H9 (cell line): ENCODE measurements around the gene AP1B1. TPM values are rescaled to one million over a fixed set of nuclear protein-coding genes. Genes with fewer than 3 reads are reported as not detected.

Experiments used
- DNase-seq: peaks from one replicate; pipeline ENCODE4 v3.0.0-alpha.2; 2017
- H2AFZ ChIP-seq: one replicate; pipeline ENCODE4 v1.6.1; 2013; ENCODE audit warnings: mild to moderate bottlenecking, low read length, control low read depth, moderate library complexity
- H2AK5ac ChIP-seq: 2 replicates; pipeline ENCODE4 v1.6.1; 2013; ENCODE audit warnings: low read length, control low read depth, mixed read lengths; ENCODE audit not compliant: insufficient read length
- H2BK120ac ChIP-seq: one replicate; pipeline ENCODE4 v1.6.1; 2013; ENCODE audit warnings: low read depth, mild to moderate bottlenecking, low read length, control low read depth, inconsistent platforms; ENCODE audit not compliant: poor library complexity, severe bottlenecking
- H2BK12ac ChIP-seq: 2 replicates; pipeline ENCODE4 v1.6.1; 2013; ENCODE audit warnings: low read length, control low read depth, mixed read lengths, low read depth; ENCODE audit not compliant: insufficient read length
- H2BK15ac ChIP-seq: 2 replicates; pipeline ENCODE4 v1.6.1; 2013; ENCODE audit warnings: low read depth, low read length, control low read depth
- H2BK20ac ChIP-seq: one replicate; pipeline ENCODE4 v1.6.1; 2013; ENCODE audit warnings: low read depth, mild to moderate bottlenecking, low read length, control low read depth, inconsistent platforms; ENCODE audit not compliant: poor library complexity, severe bottlenecking
- H2BK5ac ChIP-seq: 2 replicates; pipeline ENCODE4 v1.6.1; 2013; ENCODE audit warnings: low read length, control low read depth, mixed read lengths; ENCODE audit not compliant: insufficient read length
- H3K14ac ChIP-seq: 2 replicates; pipeline ENCODE4 v1.6.1; 2013; ENCODE audit warnings: low read length, control low read depth; ENCODE audit not compliant: insufficient read depth
- H3K18ac ChIP-seq: 2 replicates; pipeline ENCODE4 v1.6.1; 2013; ENCODE audit warnings: low read depth, mild to moderate bottlenecking, mixed read lengths, low read length, control low read depth; ENCODE audit not compliant: insufficient read length
- H3K23ac ChIP-seq: 2 replicates; pipeline ENCODE4 v1.6.1; 2013; ENCODE audit warnings: low read length, control low read depth, mixed read lengths, low read depth; ENCODE audit not compliant: insufficient read length
- H3K23me2 ChIP-seq: 2 replicates; pipeline ENCODE4 v1.6.1; 2013; ENCODE audit warnings: low read depth, mild to moderate bottlenecking, mixed read lengths, low read length, control low read depth; ENCODE audit not compliant: insufficient read length, poor library complexity, severe bottlenecking
- H3K27ac ChIP-seq: 2 replicates; pipeline ENCODE4 v1.5.1; 2013; ENCODE audit warnings: low read length, control low read depth, mixed read lengths, low read depth; ENCODE audit not compliant: insufficient read length
- H3K27me3 ChIP-seq: 2 replicates; pipeline ENCODE4 v1.6.1; 2013; ENCODE audit warnings: low read length, control low read depth, inconsistent platforms; ENCODE audit not compliant: insufficient read depth
- H3K4ac ChIP-seq: 2 replicates; pipeline ENCODE4 v1.6.1; 2013; ENCODE audit warnings: low read depth, mild to moderate bottlenecking, control low read depth, inconsistent platforms, low read length, moderate library complexity
- H3K4me1 ChIP-seq: 2 replicates; pipeline ENCODE4 v1.6.1; 2013; ENCODE audit warnings: low read length, control low read depth, inconsistent platforms; ENCODE audit not compliant: insufficient read depth
- H3K4me2 ChIP-seq: 2 replicates; pipeline ENCODE4 v1.6.1; 2013; ENCODE audit warnings: low read length, control low read depth, mixed read lengths; ENCODE audit not compliant: insufficient read length, insufficient read depth
- H3K56ac ChIP-seq: 2 replicates; pipeline ENCODE4 v1.6.1; 2013; ENCODE audit warnings: low read depth, mild to moderate bottlenecking, mixed read lengths, low read length, control low read depth; ENCODE audit not compliant: insufficient read length
- H3K79me1 ChIP-seq: 2 replicates; pipeline ENCODE4 v1.6.1; 2013; ENCODE audit warnings: low read depth, mild to moderate bottlenecking, moderate library complexity, low read length, control low read depth, inconsistent platforms; ENCODE audit not compliant: insufficient read depth, poor library complexity, severe bottlenecking
- H3K79me2 ChIP-seq: 2 replicates; pipeline ENCODE4 v1.6.1; 2013; ENCODE audit warnings: low read length, control low read depth, inconsistent platforms; ENCODE audit not compliant: insufficient read depth
- H3K9ac ChIP-seq: 2 replicates; pipeline ENCODE4 v1.6.1; 2013; ENCODE audit warnings: low read length, control low read depth, mixed read lengths; ENCODE audit not compliant: insufficient read length; ENCODE audit errors: extremely low read depth
- H3K9me3 ChIP-seq: one replicate; pipeline ENCODE4 v1.6.1; 2013; ENCODE audit warnings: low read depth, low read length, inconsistent platforms; ENCODE audit not compliant: control insufficient read depth
- H3T11ph ChIP-seq: one replicate; pipeline ENCODE4 v1.6.1; 2013; ENCODE audit warnings: mild to moderate bottlenecking, low read length, control low read depth, inconsistent platforms
- H4K20me1 ChIP-seq: one replicate; pipeline ENCODE4 v1.6.1; 2013; ENCODE audit not compliant: control insufficient read depth, insufficient read length, insufficient read depth
- H4K5ac ChIP-seq: 2 replicates; pipeline ENCODE4 v1.6.1; 2013; ENCODE audit warnings: low read depth, mild to moderate bottlenecking, mixed read lengths, low read length, control low read depth; ENCODE audit not compliant: insufficient read length
- H4K8ac ChIP-seq: replicated peaks from 2 replicates; pipeline ENCODE4 v1.6.1; 2013; ENCODE audit warnings: low read length, control low read depth, mixed read lengths, low read depth; ENCODE audit not compliant: insufficient read length
- H4K91ac ChIP-seq: 2 replicates; pipeline ENCODE4 v1.6.1; 2013; ENCODE audit warnings: low read depth, mild to moderate bottlenecking, moderate library complexity, mixed read lengths, low read length, control low read depth; ENCODE audit not compliant: insufficient read length
- H3K27ac Mint-ChIP-seq, 3 experiments: 2 replicates in 2 of 3; 3 replicates in 1 of 3; pipeline ENCODE4 v1.8.0; 2020 to 2021; ENCODE audit warnings: mixed read lengths in 3 of 3, mild to moderate bottlenecking in 1 of 3, moderate library complexity in 1 of 3
- H3K27me3 Mint-ChIP-seq: 2 replicates; pipeline ENCODE4 v1.8.0; 2021; ENCODE audit warnings: low read depth, mild to moderate bottlenecking, moderate library complexity, mixed read lengths
- H3K36me3 Mint-ChIP-seq, 3 experiments: 2 replicates in 2 of 3; 3 replicates in 1 of 3; pipeline ENCODE4 v1.8.0; 2020 to 2021; ENCODE audit warnings: low read depth in 3 of 3, mixed read lengths in 3 of 3; ENCODE audit not compliant: insufficient read depth in 1 of 3
- H3K4me1 Mint-ChIP-seq, 2 experiments: 2 replicates each; pipeline ENCODE4 v1.8.0; 2020; ENCODE audit warnings: mixed read lengths in 2 of 2
- H3K4me3 Mint-ChIP-seq, 2 experiments: 2 replicates in 1 of 2; 3 replicates in 1 of 2; pipeline ENCODE4 v1.8.0; 2020 to 2021; ENCODE audit warnings: mild to moderate bottlenecking in 2 of 2, mixed read lengths in 2 of 2, moderate library complexity in 1 of 2
- H3K9me3 Mint-ChIP-seq, 2 experiments: 2 replicates in 1 of 2; 3 replicates in 1 of 2; pipeline ENCODE4 v1.8.0; 2020; ENCODE audit warnings: mild to moderate bottlenecking in 2 of 2, mixed read lengths in 2 of 2, moderate library complexity in 1 of 2
- WGBS: extraction: QIAGEN DNeasy Blood & Tissue Kit; methylation state at CpG from one replicate; pipeline ENCODE4 v1.1.7; 2013; ENCODE audit warnings: missing lambda C conversion rate, low lambda C conversion rate, mixed read lengths; ENCODE audit not compliant: insufficient read length; ENCODE audit errors: extremely low coverage; 5-methylcytosine and 5-hydroxymethylcytosine counted together
- total RNA-seq: library from RNA; stranded (reverse); gene quantifications from 2 replicates; pipeline ENCODE4 v1.2.1, GENCODE V29; 2021
- TF ChIP-seq, protein P1 (sequence below): fragments of 200-600 bp; sonication (generic); conservative IDR thresholded peaks from 3 replicates; pipeline ENCODE4 v1.8.0; 2021; ENCODE audit warnings: antibody characterized with exemption, mild to moderate bottlenecking

The AP1B1 gene
- total RNA-seq, 1 experiment from 2014 or later, result 64.0 TPM

DNA sequence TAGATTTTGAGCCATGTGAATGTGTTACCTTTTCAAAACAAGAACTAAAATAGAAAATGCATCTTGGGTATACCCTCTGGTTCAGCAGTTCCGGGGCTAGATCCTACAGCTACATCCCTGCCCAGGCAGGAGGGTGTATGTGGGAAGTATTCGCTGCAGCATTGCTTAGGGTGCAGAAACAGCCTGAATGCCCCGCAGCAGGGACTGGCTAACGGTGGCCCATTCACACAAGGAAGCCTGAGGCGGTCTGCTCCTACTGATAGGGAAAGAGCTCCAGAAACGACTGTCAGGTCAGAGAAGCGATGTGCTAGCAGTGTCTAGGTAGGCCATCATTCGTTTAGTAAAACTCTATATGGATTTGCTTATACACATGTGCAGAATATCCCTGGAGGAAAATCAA is 63.0 kb downstream of the AP1B1 start:
- no peak for DNase-seq
- Histone ChIP-seq H4K20me1 (no peaks in the 10 kb centered on the region), H3K79me2 (no peaks in the 10 kb centered on the region), H4K91ac (no peak overlapping the region), H4K8ac (no peak overlapping the region), H3K23ac (no peak overlapping the region), H3K23me2 (no peaks in the 10 kb centered on the region), H3K4me1 (no peaks in the 10 kb centered on the region), H4K5ac (no peak overlapping the region), H3K4ac (no peak overlapping the region), H3K56ac (no peak overlapping the region), H2BK5ac (no peak overlapping the region), H2BK20ac (no peak overlapping the region), H3K14ac (no peak overlapping the region), H3K9ac (no peak overlapping the region), H3K4me2 (no peak overlapping the region), H2BK120ac (no peak overlapping the region), H2BK15ac (no peak overlapping the region), H3K27me3 (no peaks in the 10 kb centered on the region), H3K79me1 (no peaks in the 10 kb centered on the region), H2BK12ac (no peak overlapping the region), H3K18ac (no peak overlapping the region), H3K27ac (no peak overlapping the region), H3K9me3 (no peaks in the 10 kb centered on the region), H2AFZ (no peak overlapping the region), H3T11ph (no peak overlapping the region), H2AK5ac (no peak overlapping the region)
- no peaks in the 10 kb centered on the region for H3K4me1 Mint-ChIP-seq
- TF ChIP-seq, protein P1, sequence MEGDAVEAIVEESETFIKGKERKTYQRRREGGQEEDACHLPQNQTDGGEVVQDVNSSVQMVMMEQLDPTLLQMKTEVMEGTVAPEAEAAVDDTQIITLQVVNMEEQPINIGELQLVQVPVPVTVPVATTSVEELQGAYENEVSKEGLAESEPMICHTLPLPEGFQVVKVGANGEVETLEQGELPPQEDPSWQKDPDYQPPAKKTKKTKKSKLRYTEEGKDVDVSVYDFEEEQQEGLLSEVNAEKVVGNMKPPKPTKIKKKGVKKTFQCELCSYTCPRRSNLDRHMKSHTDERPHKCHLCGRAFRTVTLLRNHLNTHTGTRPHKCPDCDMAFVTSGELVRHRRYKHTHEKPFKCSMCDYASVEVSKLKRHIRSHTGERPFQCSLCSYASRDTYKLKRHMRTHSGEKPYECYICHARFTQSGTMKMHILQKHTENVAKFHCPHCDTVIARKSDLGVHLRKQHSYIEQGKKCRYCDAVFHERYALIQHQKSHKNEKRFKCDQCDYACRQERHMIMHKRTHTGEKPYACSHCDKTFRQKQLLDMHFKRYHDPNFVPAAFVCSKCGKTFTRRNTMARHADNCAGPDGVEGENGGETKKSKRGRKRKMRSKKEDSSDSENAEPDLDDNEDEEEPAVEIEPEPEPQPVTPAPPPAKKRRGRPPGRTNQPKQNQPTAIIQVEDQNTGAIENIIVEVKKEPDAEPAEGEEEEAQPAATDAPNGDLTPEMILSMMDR, result no peak
- H3K27me3 Mint-ChIP-seq, result no peaks in the 10 kb centered on the region
- no CpG with 5 or more reads among the region's 8 CpGs for WGBS
- H3K36me3 Mint-ChIP-seq, result peaks cover 3 to 17% (median 16%) of the 10 kb centered on the region in 3 experiments; a peak in 5 of 7 replicates
- H3K27ac Mint-ChIP-seq, result no peak overlapping the region; a peak in 2 of 7 replicates
- no peaks in the 10 kb centered on the region for H3K9me3 Mint-ChIP-seq
- H3K4me3 Mint-ChIP-seq, result no peak overlapping the region
